Neutrophil (primary cell): ENCODE data around the gene SMIM27.

Experiments
- H3K27ac ChIP-seq: fragments of 200-600 bp; sonication (generic); 2 replicates; pipeline ENCODE4 v1.5.1; 2016; ENCODE audit warnings: mild to moderate bottlenecking, moderate library complexity
- H3K27me3 ChIP-seq: fragments of 200-600 bp; sonication (generic); 2 replicates; pipeline ENCODE4 v1.6.0; 2016; ENCODE audit warnings: mild to moderate bottlenecking
- H3K36me3 ChIP-seq: fragments of 200-600 bp; sonication (generic); 2 replicates; pipeline ENCODE4 v1.5.1; 2017
- H3K4me1 ChIP-seq, 2 experiments: fragments of 200-600 bp in 1 of 2; sonication (generic) in 1 of 2; 1 replicate in 1 of 2; 2 replicates in 1 of 2; pipeline versions ENCODE4 v1.5.1 to v1.6.1; 2013 to 2016; ENCODE audit warnings: low read depth in 1 of 2, low read length in 1 of 2, mild to moderate bottlenecking in 1 of 2, moderate library complexity in 1 of 2; ENCODE audit not compliant: control insufficient read depth in 1 of 2, insufficient read depth in 1 of 2
- H3K4me3 ChIP-seq, 2 experiments: fragments of 200-600 bp in 1 of 2; sonication (generic) in 1 of 2; 1 replicate in 1 of 2; 2 replicates in 1 of 2; pipeline ENCODE4 v1.5.1; 2013 to 2016; ENCODE audit warnings: low read depth in 1 of 2, low read length in 1 of 2, mild to moderate bottlenecking in 1 of 2, moderate library complexity in 1 of 2
- H3K9me3 ChIP-seq: fragments of 200-600 bp; sonication (generic); 2 replicates; pipeline ENCODE4 v1.5.1; 2016
- CTCF ChIP-seq: fragments of 200-600 bp; sonication (generic); IDR thresholded peaks from 2 replicates; pipeline ENCODE4 v1.5.1; 2016; ENCODE audit warnings: antibody characterized with exemption

The SMIM27 gene

GRCh38 chr9:32550150-32550561 lies 2.0 kb upstream of the SMIM27 start:
- Histone ChIP-seq H3K27me3 (no peaks in the 10 kb centered on the region), H3K4me3 (peak overlapping the region; percentile 87 to 91), H3K4me1 (peaks cover 35 to 36% of the 10 kb centered on the region in 2 experiments), H3K27ac (peak overlapping the region; percentile 96), H3K9me3 (no peaks in the 10 kb centered on the region), H3K36me3 (no peaks in the 10 kb centered on the region)
- TF ChIP-seq CTCF, result no peak

- Histone ChIP-seq H3K27me3 (no peaks in the 10 kb centered on the region), H3K4me1 (peaks cover 41 to 42% of the 10 kb centered on the region in 2 experiments), H3K9me3 (no peaks in the 10 kb centered on the region), H3K4me3 (peak overlapping the region; percentile 87 to 91), H3K27ac (peak overlapping the region; percentile 96), H3K36me3 (no peaks in the 10 kb centered on the region)
- peak; percentile 48 for TF ChIP-seq CTCF
Measured at GRCh38 chr9:32550562-32551275, 1.4 kb upstream of the SMIM27 start.

GRCh38 chr9:32551276-32552051 lies 663 bp upstream of the SMIM27 start:
- TF ChIP-seq CTCF, result no peak
- Histone ChIP-seq H3K36me3 (no peaks in the 10 kb centered on the region), H3K27me3 (no peaks in the 10 kb centered on the region), H3K9me3 (no peaks in the 10 kb centered on the region), H3K27ac (peak overlapping the region; percentile 96), H3K4me1 (peaks cover 48 to 49% of the 10 kb centered on the region in 2 experiments), H3K4me3 (peak overlapping the region; percentile 87 to 91)

DNA sequence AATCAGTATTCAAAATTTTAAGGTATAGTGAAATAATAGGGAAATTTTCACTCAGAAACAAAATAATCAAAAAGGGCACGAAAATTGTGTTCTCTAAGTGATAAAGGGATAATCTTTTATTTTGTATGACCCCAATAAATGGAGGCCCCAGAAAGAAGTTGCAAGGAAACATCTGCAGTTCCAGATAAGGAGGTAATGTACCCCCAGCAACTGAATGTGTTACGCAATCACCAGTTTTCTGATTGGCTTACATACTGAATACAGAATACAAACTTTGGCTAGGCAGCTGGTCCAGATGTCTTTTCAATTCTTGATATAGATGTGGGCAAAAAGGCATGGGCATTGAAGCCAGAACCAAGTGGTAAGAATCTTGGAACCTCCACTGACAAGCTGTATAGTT lies 2.0 kb downstream of the SMIM27 start:
- TF ChIP-seq CTCF, result no peak
- Histone ChIP-seq H3K36me3 (no peaks in the 10 kb centered on the region), H3K4me1 (peaks cover 67 to 74% of the 10 kb centered on the region in 2 experiments), H3K4me3 (no peak overlapping the region), H3K9me3 (no peaks in the 10 kb centered on the region), H3K27me3 (no peaks in the 10 kb centered on the region), H3K27ac (peak overlapping the region; percentile 97)

- peak overlapping the region; percentile 97 for H3K27ac ChIP-seq
- H3K4me1 ChIP-seq, result peaks cover 67 to 74% of the 10 kb centered on the region in 2 experiments
- TF ChIP-seq CTCF, result no peak
Measured at GRCh38 chr9:32554591-32554990, 2.5 kb downstream of the SMIM27 start.

More at GRCh38 chr9:32554591-32554990, 2.5 kb downstream of the SMIM27 start:
- no peaks in the 10 kb centered on the region for H3K9me3 ChIP-seq
- no peaks in the 10 kb centered on the region for H3K27me3 ChIP-seq
- no peak overlapping the region for H3K4me3 ChIP-seq
- no peaks in the 10 kb centered on the region for H3K36me3 ChIP-seq
